Effector memory CD4-positive, alpha-beta T cell (primary cell): Measurements from ENCODE around the gene TMC4.
"Not testable (repeated sequence)": the region's sequence is repeated elsewhere in the genome, so short reads cannot be mapped to it uniquely, and the experiment has no call there.

Experiments
- DNase-seq, 3 donors: peaks; one replicate each; pipeline ENCODE4 v3.0.0-alpha.2; 2020
- H3K27ac ChIP-seq: 2 replicates; pipeline ENCODE4 v1.7.0; 2013; ENCODE audit warnings: mild to moderate bottlenecking, low read length, moderate library complexity; ENCODE audit not compliant: insufficient read depth, poor library complexity, severe bottlenecking
- H3K27me3 ChIP-seq: replicated peaks from 2 replicates; pipeline ENCODE4 v1.7.0; 2013; ENCODE audit warnings: mild to moderate bottlenecking, low read length; ENCODE audit not compliant: insufficient read depth, control insufficient read depth, poor library complexity, severe bottlenecking
- H3K36me3 ChIP-seq: 2 replicates; pipeline ENCODE4 v1.7.0; 2013; ENCODE audit warnings: mild to moderate bottlenecking, low read length, moderate library complexity; ENCODE audit not compliant: control insufficient read depth, insufficient read depth
- H3K4me1 ChIP-seq: 2 replicates; pipeline ENCODE4 v1.7.0; 2013; ENCODE audit warnings: low read length, mild to moderate bottlenecking; ENCODE audit not compliant: control insufficient read depth, insufficient read depth, poor library complexity, severe bottlenecking
- H3K4me3 ChIP-seq: 2 replicates; pipeline ENCODE4 v1.7.0; 2013; ENCODE audit warnings: low read length, low read depth, mild to moderate bottlenecking; ENCODE audit not compliant: insufficient read depth, poor library complexity, severe bottlenecking
- H3K9me3 ChIP-seq: 2 replicates; pipeline ENCODE4 v1.7.0; 2013; ENCODE audit warnings: mild to moderate bottlenecking, low read length, moderate library complexity; ENCODE audit not compliant: control insufficient read depth
- total RNA-seq, 3 donors: gene quantifications; one replicate each; lab custom pipeline; 2026; lab: John Stamatoyannopoulos, UW

Gene TMC4
- total RNA-seq, result 1.4 to 2.3 (median 2.2) reads per million in 3 donors

DNA sequence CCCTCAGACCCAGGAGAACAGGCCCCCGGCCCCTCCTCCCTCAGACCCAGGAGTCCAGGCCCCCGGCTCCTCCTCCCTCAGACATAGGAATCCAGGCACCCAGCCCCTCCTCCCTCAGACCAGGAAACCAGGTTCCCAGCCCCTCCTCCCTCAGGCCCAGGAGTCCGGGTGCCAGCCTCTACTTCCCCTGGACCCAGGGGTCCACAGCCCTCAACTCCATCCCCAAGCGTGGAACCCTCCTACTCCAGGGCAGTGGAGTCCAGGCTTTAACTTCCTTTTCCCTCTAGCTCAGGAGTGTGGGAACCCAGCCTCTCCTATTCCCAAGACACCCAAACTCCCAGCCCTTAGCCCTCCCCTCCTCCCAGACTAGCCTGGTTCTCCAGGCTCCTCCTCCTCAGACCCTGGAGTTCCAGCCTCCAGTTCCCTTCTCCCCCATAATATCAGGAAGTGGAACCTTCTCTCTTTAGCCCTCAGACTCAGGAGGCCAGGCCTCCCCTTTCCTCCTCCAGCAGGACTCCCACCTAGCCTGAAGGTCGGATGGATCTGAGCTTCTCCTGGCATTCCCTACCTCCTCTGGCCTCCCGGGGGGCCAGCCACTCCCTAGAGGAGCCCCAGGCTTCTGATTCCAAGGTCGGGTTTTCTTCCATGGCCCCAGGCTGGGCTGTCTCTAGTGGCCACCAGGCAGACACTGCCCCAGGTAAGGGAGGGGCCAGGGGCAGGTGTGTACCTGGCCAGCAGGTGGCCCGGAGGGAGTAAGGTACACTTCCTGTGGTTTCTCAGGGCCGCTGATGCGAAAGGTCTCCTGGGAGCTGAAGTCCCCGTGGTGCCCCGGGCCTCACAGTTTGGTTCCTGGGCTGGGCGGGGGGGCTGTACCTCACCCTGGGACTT, at the start of gene TMC4:
Gene TMC4 (minus strand): TSS at position 690 of the 888 bp plus-strand sequence. CDS start 43 bp downstream, at position 647.
- no peak for DNase-seq
- Histone ChIP-seq H3K9me3 (no peaks in the 10 kb centered on the region), H3K27me3 (no peaks in the 10 kb centered on the region), H3K36me3 (peaks cover 3% of the 10 kb centered on the region), H3K27ac (no peak within 1 kb of the TSS), H3K4me1 (peaks cover 10% of the 10 kb centered on the region), H3K4me3 (no peak within 1 kb of the TSS)

DNA sequence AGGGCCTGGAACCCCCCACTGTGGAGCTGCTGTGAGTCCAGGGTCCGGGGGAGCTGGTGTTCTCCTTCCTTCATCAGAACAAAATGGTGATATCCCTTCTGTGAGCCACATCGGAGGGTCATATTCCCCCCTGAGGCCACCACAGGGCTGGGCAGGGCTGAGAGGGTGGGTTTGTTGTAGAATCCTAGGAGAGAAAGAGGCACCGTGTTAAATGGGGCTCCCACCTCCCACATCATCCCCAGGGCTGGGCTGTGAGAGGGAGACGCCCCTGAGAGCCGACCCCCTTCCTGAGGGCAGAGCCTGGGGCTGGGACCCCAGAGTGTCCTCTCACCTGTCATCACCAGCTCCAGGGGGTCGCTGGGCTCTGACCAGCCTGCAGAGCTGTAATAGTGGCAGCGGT, 49.0 kb upstream of the TMC4 start:
- not testable (repeated sequence) for H3K27ac ChIP-seq, H3K4me1 ChIP-seq, DNase-seq

GRCh38 chr19:54219702-54220101, 46.7 kb upstream of the TMC4 start:
- H3K27me3 ChIP-seq, H3K4me1 ChIP-seq, H3K9me3 ChIP-seq, H3K27ac ChIP-seq, DNase-seq, H3K4me3 ChIP-seq, H3K36me3 ChIP-seq: not testable (repeated sequence)

More for the DNA sequence above, 49.0 kb upstream of the TMC4 start:
- not testable (repeated sequence) for H3K9me3 ChIP-seq, H3K27me3 ChIP-seq, H3K36me3 ChIP-seq, H3K4me3 ChIP-seq

- Histone ChIP-seq H3K27ac (no peak overlapping the region), H3K4me3 (no peak overlapping the region), H3K36me3 (no peaks in the 10 kb centered on the region)
Observed at GRCh38 chr19:54218960-54219661, 46.2 kb upstream of the TMC4 start.

DNA sequence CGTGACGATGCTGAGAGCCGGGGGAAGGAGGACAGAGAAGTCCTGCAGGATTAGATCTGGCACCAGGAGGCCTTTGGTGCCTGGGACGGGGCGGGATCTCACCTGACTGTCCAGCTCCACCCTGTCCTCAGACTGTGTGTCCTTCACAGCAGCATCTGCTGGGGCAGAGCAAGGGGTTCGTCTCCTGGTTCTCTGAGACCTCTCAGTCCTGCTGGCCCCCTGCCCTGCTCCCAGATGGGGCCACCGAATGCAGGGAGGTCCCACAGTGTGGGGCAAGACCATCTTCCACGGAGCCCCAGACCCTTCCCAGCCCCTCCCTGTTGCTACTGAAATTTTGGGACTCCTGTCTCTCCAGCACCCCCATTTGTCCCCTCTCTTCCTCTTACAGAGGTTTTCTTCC, 45.3 kb upstream of the TMC4 start:
- no peak for DNase-seq
- H3K9me3 ChIP-seq, result no peaks in the 10 kb centered on the region
- no peaks in the 10 kb centered on the region for H3K36me3 ChIP-seq
- no peaks in the 10 kb centered on the region for H3K27me3 ChIP-seq
- no peak overlapping the region for H3K27ac ChIP-seq
- H3K4me1 ChIP-seq, result no peaks in the 10 kb centered on the region
- no peak overlapping the region for H3K4me3 ChIP-seq

More at GRCh38 chr19:54218960-54219661, 46.2 kb upstream of the TMC4 start:
- no peaks in the 10 kb centered on the region for H3K4me1 ChIP-seq
- no peaks in the 10 kb centered on the region for H3K27me3 ChIP-seq
- DNase-seq, result no peak
- H3K9me3 ChIP-seq, result no peaks in the 10 kb centered on the region

- H3K9me3 ChIP-seq, H3K36me3 ChIP-seq, H3K4me1 ChIP-seq, H3K4me3 ChIP-seq, H3K27ac ChIP-seq, DNase-seq, H3K27me3 ChIP-seq: not testable (repeated sequence)
Observed at GRCh38 chr19:54217517-54218247, 44.7 kb upstream of the TMC4 start.

GRCh38 chr19:54216869-54217268, 43.9 kb upstream of the TMC4 start:
- no peaks in the 10 kb centered on the region for H3K27me3 ChIP-seq
- no peak overlapping the region for H3K27ac ChIP-seq
- no peaks in the 10 kb centered on the region for H3K36me3 ChIP-seq
- H3K4me3 ChIP-seq, result no peak overlapping the region
- no peak for DNase-seq
- no peaks in the 10 kb centered on the region for H3K9me3 ChIP-seq
- H3K4me1 ChIP-seq, result no peaks in the 10 kb centered on the region

DNA sequence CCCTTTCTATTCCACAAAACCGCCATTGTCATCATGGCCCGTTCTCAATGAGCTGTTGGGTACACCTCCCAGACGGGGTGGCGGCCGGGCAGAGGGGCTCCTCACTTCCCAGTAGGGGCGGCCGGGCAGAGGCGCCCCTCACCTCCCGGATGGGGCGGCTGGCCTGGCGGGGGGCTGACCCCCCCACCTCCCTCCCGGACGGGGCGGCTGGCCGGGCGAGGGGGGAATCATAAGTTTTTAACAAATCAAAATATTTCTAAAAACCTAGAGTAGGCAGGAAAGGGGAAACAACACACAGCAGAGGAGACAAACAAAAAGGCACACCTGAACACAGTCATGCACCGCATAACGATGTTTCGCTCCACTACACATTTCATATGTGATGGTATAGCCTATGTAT, 41.8 kb upstream of the TMC4 start:
- H3K27ac ChIP-seq, H3K36me3 ChIP-seq, H3K9me3 ChIP-seq, DNase-seq, H3K27me3 ChIP-seq, H3K4me3 ChIP-seq: not testable (repeated sequence)
- H3K4me1 ChIP-seq, result peaks cover 10% of the 10 kb centered on the region

DNA sequence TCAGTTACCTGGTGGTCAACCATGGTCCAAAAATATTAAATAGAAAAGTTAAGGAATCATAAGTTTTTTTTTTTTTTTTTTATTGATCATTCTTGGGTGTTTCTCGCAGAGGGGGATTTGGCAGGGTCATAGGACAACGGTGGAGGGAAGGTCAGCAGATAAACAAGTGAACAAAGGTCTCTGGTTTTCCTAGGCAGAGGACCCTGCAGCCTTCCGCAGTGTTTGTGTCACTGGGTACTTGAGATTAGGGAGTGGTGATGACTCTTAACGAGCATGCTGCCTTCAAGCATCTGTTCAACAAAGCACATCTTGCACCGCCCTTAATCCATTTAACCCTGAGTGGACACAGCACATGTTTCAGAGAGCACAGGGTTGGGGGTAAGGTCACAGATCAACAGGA, 41.3 kb upstream of the TMC4 start:
- not testable (repeated sequence) for H3K4me3 ChIP-seq, DNase-seq, H3K27me3 ChIP-seq, H3K9me3 ChIP-seq, H3K36me3 ChIP-seq, H3K27ac ChIP-seq
- H3K4me1 ChIP-seq, result peaks cover 14% of the 10 kb centered on the region
